ENCODE data around the gene PARP3. TPM values are rescaled to one million over a fixed set of nuclear protein-coding genes. Genes with fewer than 3 reads are reported as not detected.

Gene PARP3
- 8.1 to 11.6 TPM (median 8.9 TPM) in 5 replicates for total RNA-seq (2022; extraction: Qiagen RNA extraction; ENCODE audit: low read depth)

GRCh38 chr3:51941798-51942602 lies at the start of gene PARP3, which contains the start of gene RRP9:
Gene PARP3, plus strand, starts transcription at chr3:51942363. Its CDS starts 993 bp downstream, at chr3:51943356.
Gene RRP9, minus strand, starts transcription at chr3:51941904. Its CDS starts 37 bp downstream, at chr3:51941867.

GRCh38 chr3:51955175-51955892 lies 13.2 kb downstream of the PARP3 start, which contains the start of gene GPR62:
Gene GPR62, plus strand, starts transcription at chr3:51955381. Its CDS starts 272 bp downstream, at chr3:51955653.

GRCh38 chr3:51967384-51968169 lies 25.4 kb downstream of the PARP3 start, which contains the start of gene PCBP4:
Gene PCBP4, minus strand, starts transcription at chr3:51967454. Its CDS starts 6,214 bp downstream, at chr3:51961240.

GRCh38 chr3:51974963-51975851 lies 33.0 kb downstream of the PARP3 start, which contains the start of gene ABHD14A:
Gene ABHD14A, plus strand, starts transcription at chr3:51975064. Its CDS starts 72 bp downstream, at chr3:51975136.

GRCh38 chr3:51982838-51983577 lies 40.8 kb downstream of the PARP3 start, which contains the start of gene ACY1:
Gene ACY1, plus strand, starts transcription at chr3:51983535. Its CDS starts 530 bp downstream, at chr3:51984065.

GRCh38 chr3:51995346-51996163 lies 53.4 kb downstream of the PARP3 start, which contains the start of gene RPL29:
Gene RPL29, minus strand, starts transcription at chr3:51995895. Its CDS starts 434 bp downstream, at chr3:51995461.

Other genes with a start within 250 kb of the PARP3 start
- 0.05 to 0.18 TPM (median 0.09 TPM) in 4 of 5 replicates, not detected in the other for gene GRM2, start 235.3 kb upstream of the PARP3 start, total RNA-seq (2022; extraction: Qiagen RNA extraction; ENCODE audit: low read depth)
- gene IQCF6, start 163.1 kb upstream of the PARP3 start, total RNA-seq (2022; extraction: Qiagen RNA extraction; ENCODE audit: low read depth) = not detected in 5 replicates
- not detected in 5 replicates for gene IQCF2, start 80.7 kb upstream of the PARP3 start, total RNA-seq (2022; extraction: Qiagen RNA extraction; ENCODE audit: low read depth)
- not detected in 5 replicates for gene IQCF5, start 66.8 kb upstream of the PARP3 start, total RNA-seq (2022; extraction: Qiagen RNA extraction; ENCODE audit: low read depth)
- 0.07 to 0.44 TPM in 2 of 5 replicates, not detected in the others for gene IQCF1, start 39.0 kb upstream of the PARP3 start, total RNA-seq (2022; extraction: Qiagen RNA extraction; ENCODE audit: low read depth)
- 38.9 to 52.7 TPM (median 50.9 TPM) in 5 replicates for gene RRP9, start 459 bp upstream of the PARP3 start, total RNA-seq (2022; extraction: Qiagen RNA extraction; ENCODE audit: low read depth)
- 0.07 TPM in 1 of 5 replicates, not detected in the others for gene GPR62, start 13.0 kb downstream of the PARP3 start, total RNA-seq (2022; extraction: Qiagen RNA extraction; ENCODE audit: low read depth)
- gene PCBP4, start 25.1 kb downstream of the PARP3 start, total RNA-seq (2022; extraction: Qiagen RNA extraction; ENCODE audit: low read depth) = 11.0 to 13.8 TPM (median 12.3 TPM) in 5 replicates
- gene ABHD14B, start 31.7 kb downstream of the PARP3 start, total RNA-seq (2022; extraction: Qiagen RNA extraction; ENCODE audit: low read depth) = 24.7 to 33.5 TPM (median 33.1 TPM) in 5 replicates
- gene ABHD14A, start 32.7 kb downstream of the PARP3 start, total RNA-seq (2022; extraction: Qiagen RNA extraction; ENCODE audit: low read depth) = 10.1 to 16.2 TPM (median 14.8 TPM) in 5 replicates
- 20.8 to 30.2 TPM (median 28.3 TPM) in 5 replicates for gene ACY1, start 41.2 kb downstream of the PARP3 start, total RNA-seq (2022; extraction: Qiagen RNA extraction; ENCODE audit: low read depth)
- 1,289 to 1,406 TPM (median 1,382 TPM) in 5 replicates for gene RPL29, start 53.5 kb downstream of the PARP3 start, total RNA-seq (2022; extraction: Qiagen RNA extraction; ENCODE audit: low read depth)
- 12.8 to 14.3 TPM (median 13.1 TPM) in 5 replicates for gene DUSP7, start 114.2 kb downstream of the PARP3 start, total RNA-seq (2022; extraction: Qiagen RNA extraction; ENCODE audit: low read depth)
- 15.9 to 20.8 TPM (median 19.1 TPM) in 5 replicates for gene POC1A, start 212.1 kb downstream of the PARP3 start, total RNA-seq (2022; extraction: Qiagen RNA extraction; ENCODE audit: low read depth)

Measured in A549 treated with CpdA at 1 μM for 4 hours (cell line).